H1 (cell line): ENCODE measurements around the gene NEU3.

Experiments used
- EZH2 ChIP-seq: fragments of 200-600 bp; sonication (generic); IDR thresholded peaks from 2 replicates; pipeline ENCODE4 v1.7.1; 2012; ENCODE audit warnings: low read depth, mild to moderate bottlenecking, moderate library complexity, low read length, inconsistent platforms; ENCODE audit not compliant: severe bottlenecking
- GABPA ChIP-seq: IDR thresholded peaks from 2 replicates; pipeline ENCODE4 v1.6.1; 2011; ENCODE audit warnings: mild to moderate bottlenecking, low read length, moderate library complexity, borderline replicate concordance; ENCODE audit not compliant: insufficient read depth
- POLR2A ChIP-seq, 2 experiments: IDR thresholded peaks; 1 replicate in 1 of 2; 2 replicates in 1 of 2; pipeline ENCODE4 v1.6.1; 2011; ENCODE audit warnings: low read depth in 2 of 2, low read length in 2 of 2, mild to moderate bottlenecking in 2 of 2; ENCODE audit errors: control extremely low read depth in 1 of 2
- TF ChIP-seq, protein P1 (sequence below), 3 experiments: IDR thresholded peaks; 1 replicate in 2 of 3; 2 replicates in 1 of 3; pipeline versions ENCODE4 v1.5.1 to v1.6.1; 2011; ENCODE audit warnings: low read length in 3 of 3, mild to moderate bottlenecking in 3 of 3, inconsistent platforms in 2 of 3, low read depth in 1 of 3, moderate library complexity in 1 of 3; ENCODE audit not compliant: insufficient read depth in 1 of 3; ENCODE audit errors: control extremely low read depth in 1 of 3
- TF ChIP-seq, protein P2 (sequence below): IDR thresholded peaks from 2 replicates; pipeline ENCODE4 v1.6.1; 2012; ENCODE audit warnings: inconsistent platforms

DNA sequence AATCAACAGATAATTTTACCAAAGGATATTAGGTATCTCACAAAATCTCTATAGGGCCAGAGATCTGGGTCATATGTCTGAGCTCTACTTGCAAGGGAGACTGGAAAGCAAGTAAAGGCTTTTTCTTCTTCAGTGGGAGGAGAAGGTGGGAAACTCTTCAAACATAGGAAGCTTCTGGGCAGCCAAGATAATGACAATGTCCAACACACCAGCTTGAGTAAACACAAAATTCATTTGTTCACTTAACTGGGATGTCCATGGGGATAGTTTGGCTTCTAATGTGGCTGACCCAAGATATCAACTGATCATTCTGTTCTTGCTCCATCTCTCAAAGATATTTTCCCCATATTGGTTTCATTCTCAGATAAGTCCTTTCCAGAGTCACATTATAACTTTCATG, 70.6 kb downstream of the NEU3 start:
- TF ChIP-seq, protein P1, sequence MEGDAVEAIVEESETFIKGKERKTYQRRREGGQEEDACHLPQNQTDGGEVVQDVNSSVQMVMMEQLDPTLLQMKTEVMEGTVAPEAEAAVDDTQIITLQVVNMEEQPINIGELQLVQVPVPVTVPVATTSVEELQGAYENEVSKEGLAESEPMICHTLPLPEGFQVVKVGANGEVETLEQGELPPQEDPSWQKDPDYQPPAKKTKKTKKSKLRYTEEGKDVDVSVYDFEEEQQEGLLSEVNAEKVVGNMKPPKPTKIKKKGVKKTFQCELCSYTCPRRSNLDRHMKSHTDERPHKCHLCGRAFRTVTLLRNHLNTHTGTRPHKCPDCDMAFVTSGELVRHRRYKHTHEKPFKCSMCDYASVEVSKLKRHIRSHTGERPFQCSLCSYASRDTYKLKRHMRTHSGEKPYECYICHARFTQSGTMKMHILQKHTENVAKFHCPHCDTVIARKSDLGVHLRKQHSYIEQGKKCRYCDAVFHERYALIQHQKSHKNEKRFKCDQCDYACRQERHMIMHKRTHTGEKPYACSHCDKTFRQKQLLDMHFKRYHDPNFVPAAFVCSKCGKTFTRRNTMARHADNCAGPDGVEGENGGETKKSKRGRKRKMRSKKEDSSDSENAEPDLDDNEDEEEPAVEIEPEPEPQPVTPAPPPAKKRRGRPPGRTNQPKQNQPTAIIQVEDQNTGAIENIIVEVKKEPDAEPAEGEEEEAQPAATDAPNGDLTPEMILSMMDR (IDR thresholded peaks at IDR 0.05; ENCODE audit: control extremely low read depth in 1 of 3, insufficient read depth in 1 of 3, low read depth in 1 of 3, low read length in 3 of 3): no peak
- TF ChIP-seq POLR2A (IDR thresholded peaks at IDR 0.05; ENCODE audit: control extremely low read depth in 1 of 2, low read depth in 2 of 2, low read length in 2 of 2): no peak
- no peak for TF ChIP-seq EZH2
- no peak for TF ChIP-seq GABPA
- TF ChIP-seq, protein P2, sequence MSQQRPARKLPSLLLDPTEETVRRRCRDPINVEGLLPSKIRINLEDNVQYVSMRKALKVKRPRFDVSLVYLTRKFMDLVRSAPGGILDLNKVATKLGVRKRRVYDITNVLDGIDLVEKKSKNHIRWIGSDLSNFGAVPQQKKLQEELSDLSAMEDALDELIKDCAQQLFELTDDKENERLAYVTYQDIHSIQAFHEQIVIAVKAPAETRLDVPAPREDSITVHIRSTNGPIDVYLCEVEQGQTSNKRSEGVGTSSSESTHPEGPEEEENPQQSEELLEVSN: no peak
